Testis (tissue), 3 donors: ENCODE results near the gene RDH11. TPM values are rescaled to one million over a fixed set of nuclear protein-coding genes. Genes with fewer than 3 reads are reported as not detected.

Source experiments
- DNase-seq: peaks from one replicate; pipeline ENCODE4 v3.0.0-alpha.2; 2019
- H3K27ac ChIP-seq, 2 donors: fragments of 200-600 bp; sonication (generic); one replicate each; pipeline ENCODE4 v1.5.1; 2019
- H3K27me3 ChIP-seq: fragments of 200-600 bp; sonication (generic); one replicate; pipeline ENCODE4 v1.5.1; 2019
- H3K36me3 ChIP-seq: fragments of 200-600 bp; sonication (generic); one replicate; pipeline ENCODE4 v1.5.1; 2017; ENCODE audit warnings: low read depth; ENCODE audit errors: missing control alignments
- H3K4me1 ChIP-seq: fragments of 200-600 bp; sonication (generic); one replicate; pipeline ENCODE4 v1.5.1; 2019
- H3K4me3 ChIP-seq, 2 donors: fragments of 200-600 bp; sonication (generic); one replicate each; pipeline ENCODE4 v1.5.1; 2017 to 2019
- H3K9me3 ChIP-seq: fragments of 200-600 bp; sonication (generic); one replicate; pipeline ENCODE4 v1.5.1; 2017
- CTCF ChIP-seq, 3 experiments: fragments of 450-650 bp in 2 of 3; fragments of 200-600 bp in 1 of 3; sonication (generic) in 1 of 3; IDR thresholded peaks; one replicate each; pipeline ENCODE4 v1.5.1; 2016 to 2019; ENCODE audit warnings: antibody characterized with exemption in 3 of 3, mild to moderate bottlenecking in 2 of 3, moderate library complexity in 1 of 3
- POLR2A ChIP-seq: fragments of 450-650 bp; IDR thresholded peaks from one replicate; pipeline ENCODE4 v1.6.1; 2017; ENCODE audit warnings: antibody characterized with exemption, mild to moderate bottlenecking, moderate library complexity
- WGBS, 2 donors: methylation state at CpG; one replicate each; pipeline ENCODE4 v1.1.5; 2018; 5-methylcytosine and 5-hydroxymethylcytosine counted together
- intact Hi-C: fragments of 100-400 bp; cut with DNase I; formaldehyde crosslinking; loops from one replicate; pipeline ENCODE4 v1.15.1; 2023; ENCODE audit warnings: low total_unique reads
- polyA plus RNA-seq: library from polyadenylated mRNA; stranded (reverse); fragments of 350-450 nt; fragmentation: Illumina TruSeq; extraction: RNeasy Lipid Tissue Mini Kit (QIAGEN cat#74804); gene quantifications from one replicate; pipeline ENCODE4 v1.2.3, GENCODE V29; 2014; ENCODE audit warnings: low read depth, low replicate concordance; ENCODE audit not compliant: insufficient read depth
- total RNA-seq, 2 donors: library from RNA; depleted of rRNA; stranded (reverse); fragments of >200 nt; gene quantifications; one replicate each; pipeline ENCODE4 v1.2.3, GENCODE V29; 2016

The RDH11 gene
- total and polyA plus RNA-seq, 3 donors from 2014 or later, result 63.2 to 87.5 (median 82.4) TPM

- no peak for DNase-seq
- TF ChIP-seq CTCF (IDR thresholded peaks at IDR 0.05), result no peak
- H3K4me3 ChIP-seq, result no peak overlapping the region
- H3K4me1 ChIP-seq, result peaks cover 9% of the 10 kb centered on the region
- H3K9me3 ChIP-seq, result no peaks in the 10 kb centered on the region
- H3K27me3 ChIP-seq, result no peaks in the 10 kb centered on the region
- intact Hi-C loops, result no loop called here
- no peaks in the 10 kb centered on the region for H3K36me3 ChIP-seq
- no peak overlapping the region for H3K27ac ChIP-seq
Observed at GRCh38 chr14:67728258-67728657, 32.7 kb upstream of the RDH11 start.

GRCh38 chr14:67727361-67727760 lies 31.8 kb upstream of the RDH11 start:
- TF ChIP-seq POLR2A (no peak), CTCF (IDR thresholded peaks at IDR 0.05) (no peak)
- Histone ChIP-seq H3K27me3 (no peaks in the 10 kb centered on the region), H3K4me3 (no peak overlapping the region), H3K27ac (no peak overlapping the region), H3K9me3 (no peaks in the 10 kb centered on the region), H3K4me1 (peaks cover 10% of the 10 kb centered on the region), H3K36me3 (no peaks in the 10 kb centered on the region)
- DNase-seq, result no peak
- intact Hi-C loops, result no loop called here
- 95 to 98% methylated on average over 7 of the region's 7 CpGs for WGBS, 2 donors

GRCh38 chr14:67725171-67725570 lies 29.6 kb upstream of the RDH11 start:
- no peak for DNase-seq
- no peak overlapping the region for H3K4me3 ChIP-seq
- no peak overlapping the region for H3K27ac ChIP-seq
- H3K4me1 ChIP-seq, result peaks cover 12% of the 10 kb centered on the region
- no peaks in the 10 kb centered on the region for H3K36me3 ChIP-seq
- TF ChIP-seq POLR2A (no peak), CTCF (IDR thresholded peaks at IDR 0.05) (no peak)
- intact Hi-C loops, result no loop called here
- H3K9me3 ChIP-seq, result no peaks in the 10 kb centered on the region
- 90 to 92% methylated on average over 5 of the region's 5 CpGs for WGBS, 2 donors
- H3K27me3 ChIP-seq, result no peaks in the 10 kb centered on the region

GRCh38 chr14:67722293-67722692 lies 26.7 kb upstream of the RDH11 start:
- Histone ChIP-seq H3K36me3 (no peaks in the 10 kb centered on the region), H3K4me1 (peaks cover 3% of the 10 kb centered on the region), H3K27ac (no peak overlapping the region), H3K9me3 (no peaks in the 10 kb centered on the region), H3K27me3 (no peaks in the 10 kb centered on the region), H3K4me3 (no peak overlapping the region)
- TF ChIP-seq CTCF (IDR thresholded peaks at IDR 0.05) (no peak), POLR2A (no peak)
- intact Hi-C loops, result no loop called here
- DNase-seq, result peak; percentile 66
- 34 to 46% methylated on average over 2 to 3 of the region's 3 CpGs for WGBS, 2 donors

- no peaks in the 10 kb centered on the region for H3K9me3 ChIP-seq
- DNase-seq, result no peak
- H3K4me1 ChIP-seq, result peaks cover 3% of the 10 kb centered on the region
- WGBS, 2 donors, result 58 to 67% methylated on average over 5 of the region's 5 CpGs
- intact Hi-C loops, result no loop called here
- TF ChIP-seq POLR2A (no peak), CTCF (IDR thresholded peaks at IDR 0.05) (no peak)
- H3K4me3 ChIP-seq, result no peak overlapping the region
- H3K36me3 ChIP-seq, result no peaks in the 10 kb centered on the region
- H3K27ac ChIP-seq, result no peak overlapping the region
- no peaks in the 10 kb centered on the region for H3K27me3 ChIP-seq
Observed at GRCh38 chr14:67721875-67722274, 26.3 kb upstream of the RDH11 start.
